ENCODE data around the gene SLC27A6.
"Not testable (repeated sequence)": the region's sequence is repeated elsewhere in the genome, so short reads cannot be mapped to it uniquely, and the experiment has no call there.

Gene SLC27A6

DNA sequence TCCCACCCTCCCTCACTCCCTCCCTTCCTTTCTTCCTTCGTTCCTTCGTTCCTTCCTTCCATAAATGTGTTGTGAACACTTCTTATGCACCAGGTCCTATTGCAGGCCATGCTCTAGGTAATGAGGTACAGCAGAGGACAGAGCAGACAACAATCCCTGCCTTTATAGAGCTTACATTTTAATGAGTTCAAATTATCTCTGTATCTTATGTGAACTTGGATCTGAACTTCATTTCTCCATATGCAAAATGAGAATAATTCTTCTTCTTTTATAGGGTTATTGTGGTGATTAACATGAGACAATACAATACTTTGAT lies 37.2 kb downstream of the SLC27A6 start:
- DNase-seq (ENCODE audit: low spot score) = no peak

GRCh38 chr5:129003232-129003631 lies 37.9 kb downstream of the SLC27A6 start:
- DNase-seq (ENCODE audit: low spot score) = no peak

- DNase-seq (ENCODE audit: low spot score) = no peak
Observed at GRCh38 chr5:129014185-129014584, 48.9 kb downstream of the SLC27A6 start.

- DNase-seq (ENCODE audit: low spot score) = no peak
Observed at GRCh38 chr5:129018837-129019236, 53.5 kb downstream of the SLC27A6 start.

DNA sequence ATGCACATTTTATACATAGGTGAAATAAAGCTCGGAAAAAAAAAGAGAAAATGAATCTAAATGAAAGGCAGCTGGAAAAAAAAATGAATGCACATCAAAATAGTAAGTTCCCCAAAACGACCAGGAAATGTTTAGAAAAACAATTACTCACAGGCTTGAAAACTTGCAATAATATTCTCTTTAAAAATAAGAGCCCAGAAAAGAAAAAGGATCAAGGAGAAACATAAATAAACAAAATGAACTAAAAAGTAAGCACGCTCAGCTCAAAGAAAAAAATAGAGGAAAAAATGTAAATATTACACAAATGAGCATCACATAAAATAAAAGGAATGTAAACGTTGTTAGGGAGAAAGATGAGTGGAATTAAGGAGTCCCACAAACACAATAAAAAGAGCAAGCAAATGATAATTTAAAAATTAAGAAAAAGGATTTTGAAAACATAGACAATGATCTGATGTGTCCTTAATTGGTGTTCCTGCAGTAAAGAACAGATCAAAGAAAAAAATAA lies 54.2 kb downstream of the SLC27A6 start:
- DNase-seq (ENCODE audit: low spot score) = no peak

GRCh38 chr5:129020683-129021082 lies 55.4 kb downstream of the SLC27A6 start:
- no peak for DNase-seq (ENCODE audit: low spot score)

DNA sequence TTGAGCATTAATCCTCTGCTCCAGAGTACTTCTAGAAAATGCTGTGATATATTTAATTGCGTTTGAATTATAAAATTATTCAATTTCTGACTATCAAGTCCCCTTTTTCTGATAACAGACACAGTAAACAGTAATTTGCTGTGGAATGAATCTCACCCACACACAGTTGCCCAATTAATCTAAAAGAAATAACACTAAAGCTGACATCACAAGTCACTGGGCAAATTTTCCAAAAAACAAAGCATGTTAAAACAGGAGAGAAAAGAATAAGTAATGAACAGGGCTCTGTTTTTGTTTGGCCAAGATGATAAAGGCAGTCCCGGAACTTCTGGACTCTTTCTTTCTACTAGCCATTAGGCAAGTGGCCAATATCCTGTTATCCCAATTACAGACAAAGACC lies 56.5 kb downstream of the SLC27A6 start:
- no peak for DNase-seq (ENCODE audit: low spot score)

DNA sequence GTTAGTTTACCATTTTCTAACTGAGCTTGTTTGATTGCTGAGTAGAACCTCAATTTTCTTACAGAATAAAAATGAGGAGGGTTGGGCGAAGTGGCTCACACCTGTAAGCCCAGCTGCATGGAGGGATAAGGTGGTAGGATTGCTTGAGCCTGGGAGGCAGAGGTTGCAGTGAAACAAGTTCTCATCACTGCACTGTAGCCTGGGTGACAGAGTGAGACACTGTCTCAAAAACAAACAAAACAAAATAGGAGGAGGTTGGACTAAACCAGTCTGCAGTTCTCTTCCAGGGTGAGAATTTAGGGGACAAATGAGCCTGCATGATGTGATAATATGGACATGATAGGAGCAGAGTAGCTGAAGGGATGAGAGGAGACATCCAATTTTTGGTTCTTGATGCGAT lies 57.3 kb downstream of the SLC27A6 start:
- DNase-seq (ENCODE audit: low spot score) = no peak

- DNase-seq (ENCODE audit: low spot score) = no peak
Observed at GRCh38 chr5:129027260-129027659, 62.0 kb downstream of the SLC27A6 start.

- no peak for DNase-seq (ENCODE audit: low spot score)
Observed at GRCh38 chr5:129031886-129032683, 66.8 kb downstream of the SLC27A6 start.

DNA sequence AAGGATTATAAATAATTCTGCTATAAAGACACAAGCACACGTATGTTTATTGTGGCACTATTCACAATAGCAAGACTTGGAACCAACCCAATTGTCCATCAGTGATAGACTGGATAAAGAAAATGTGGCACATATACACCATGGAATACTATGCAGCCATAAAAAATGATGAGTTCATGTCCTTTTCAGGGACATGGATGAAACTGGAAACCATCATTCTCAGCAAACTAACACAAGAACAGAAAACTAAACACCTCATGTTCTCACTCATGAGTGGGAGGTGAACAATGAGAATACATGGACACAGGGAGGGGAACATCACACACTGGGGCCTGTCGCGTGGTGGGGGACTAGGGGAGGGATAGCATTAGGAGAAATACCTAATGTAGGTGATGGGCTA lies 71.0 kb downstream of the SLC27A6 start:
- DNase-seq (ENCODE audit: low spot score) = not testable (repeated sequence)

GRCh38 chr5:129041196-129041881 lies 76.1 kb downstream of the SLC27A6 start:
- no peak for DNase-seq (ENCODE audit: low spot score)

- DNase-seq (ENCODE audit: low spot score) = no peak
Observed at GRCh38 chr5:129042306-129042705, 77.0 kb downstream of the SLC27A6 start.

DNA sequence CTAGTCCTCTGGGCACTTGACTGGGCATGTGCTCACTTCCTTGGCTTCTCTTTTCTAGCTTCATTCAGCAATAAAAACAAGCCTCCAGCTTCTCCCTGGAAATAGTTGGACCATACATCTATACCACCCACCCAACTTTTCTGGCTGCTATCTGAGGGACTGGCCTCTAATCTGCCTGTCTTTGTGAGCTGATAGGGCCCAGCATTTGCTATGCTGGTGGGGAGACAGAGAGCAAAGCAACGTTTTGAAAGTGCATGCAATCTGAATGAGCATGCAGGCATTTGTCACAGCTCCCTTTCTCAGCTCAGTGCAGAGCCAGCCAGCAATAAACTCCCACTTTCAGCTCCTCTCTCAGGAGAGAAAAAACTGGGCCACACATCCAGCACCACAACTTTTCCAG lies 78.6 kb downstream of the SLC27A6 start:
- no peak for DNase-seq (ENCODE audit: low spot score)

DNA sequence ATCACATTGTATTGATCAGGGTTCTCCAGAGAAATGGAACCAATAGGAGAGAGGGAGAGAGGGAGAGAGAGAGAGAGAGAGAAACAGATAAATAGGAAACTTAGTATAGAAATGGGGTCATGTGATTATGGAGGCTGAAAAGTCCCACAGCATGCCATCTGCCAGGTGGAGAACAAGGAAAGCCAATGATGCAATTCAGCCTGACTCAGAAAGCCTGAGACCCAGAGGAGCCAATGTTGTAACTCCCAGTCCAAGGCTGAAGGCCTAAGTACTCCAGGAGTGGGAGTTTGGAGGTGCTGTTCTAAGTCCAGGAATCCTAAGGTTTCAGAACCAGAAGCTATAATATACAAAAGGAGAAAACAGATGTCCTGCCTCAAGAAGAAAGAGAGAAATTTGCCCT lies 80.9 kb downstream of the SLC27A6 start:
- no peak for DNase-seq (ENCODE audit: low spot score)

- DNase-seq (ENCODE audit: low spot score) = no peak
Observed at GRCh38 chr5:129048509-129048908, 83.2 kb downstream of the SLC27A6 start.

- no peak for DNase-seq (ENCODE audit: low spot score)
Observed at GRCh38 chr5:129049126-129049799, 84.0 kb downstream of the SLC27A6 start.

- DNase-seq (ENCODE audit: low spot score) = no peak
Observed at GRCh38 chr5:129051283-129051682, 86.0 kb downstream of the SLC27A6 start.

DNA sequence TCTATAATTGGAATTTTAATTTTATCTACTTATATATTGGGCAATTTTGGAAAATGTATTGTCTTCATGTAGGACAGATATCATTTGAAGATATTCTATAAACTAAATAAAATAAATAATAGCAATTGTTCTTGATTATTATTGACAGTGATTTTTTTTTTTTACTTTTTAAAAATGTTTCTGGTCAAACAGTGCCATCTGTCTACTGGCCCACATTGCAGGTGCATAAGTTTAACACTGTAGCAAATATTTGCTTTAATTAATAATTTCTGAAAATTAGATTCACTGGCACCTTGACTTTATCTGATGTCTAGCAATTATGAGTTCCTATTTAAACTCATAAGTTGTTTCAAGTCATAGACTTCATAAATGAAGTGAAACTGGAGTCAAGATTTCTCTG lies 88.2 kb downstream of the SLC27A6 start:
- no peak for DNase-seq (ENCODE audit: low spot score)

DNA sequence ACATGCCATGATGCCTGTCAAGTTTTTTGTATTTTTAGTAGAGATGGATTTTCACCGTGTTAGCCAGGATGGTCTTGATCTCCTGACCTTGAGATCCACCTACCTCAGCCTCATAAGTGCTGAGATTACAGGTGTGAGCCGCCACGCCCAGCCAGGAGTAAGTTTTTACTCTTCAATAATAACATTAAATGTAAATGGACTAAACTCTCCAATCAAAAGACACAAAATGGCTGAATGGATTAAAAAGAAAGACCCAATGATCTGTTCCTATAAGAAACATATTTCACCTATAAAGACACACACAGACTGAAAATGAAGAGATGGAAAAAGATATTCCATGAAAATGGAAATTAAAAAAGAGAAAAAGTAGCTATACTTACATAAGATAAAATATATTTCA lies 92.0 kb downstream of the SLC27A6 start:
- DNase-seq (ENCODE audit: low spot score) = no peak

- no peak for DNase-seq (ENCODE audit: low spot score)
Observed at GRCh38 chr5:129061849-129062248, 96.6 kb downstream of the SLC27A6 start.

GRCh38 chr5:129063483-129064113 lies 98.3 kb downstream of the SLC27A6 start:
- DNase-seq (ENCODE audit: low spot score) = no peak

- no peak for DNase-seq (ENCODE audit: low spot score)
Observed at GRCh38 chr5:129065721-129066120, 100.4 kb downstream of the SLC27A6 start.

Data from germinal center (tissue), 1 donor.